HEK293 (cell line): ENCODE data around the gene GRID2.

Source experiments
- CTCF ChIA-PET: fragments of 350-600 bp; formaldehyde crosslinking; extraction: SDS; loops from one replicate; lab custom pipeline; 2021; ENCODE audit warnings: antibody characterized with exemption; lab: Yijun Ruan, JAX
- POLR2A ChIA-PET: fragments of 300-600 bp; formaldehyde crosslinking; extraction: SDS; loops from one replicate; lab custom pipeline; 2020; ENCODE audit warnings: antibody characterized with exemption, inconsistent platforms; lab: Yijun Ruan, JAX
- H3K27ac ChIP-seq: fragments of 200-500 bp; sonication (Bioruptor generic); 2 replicates; pipeline ENCODE4 v1.5.1; 2014; ENCODE audit warnings: low read depth, low read length, control low read depth, inconsistent platforms; ENCODE audit errors: extremely low read depth
- H3K36me3 ChIP-seq, 2 experiments: fragments of 200-500 bp in 1 of 2; sonication (Bioruptor generic) in 1 of 2; 1 replicate in 1 of 2; 2 replicates in 1 of 2; pipeline ENCODE4 v1.5.1; 2014 to 2017; ENCODE audit warnings: inconsistent platforms in 2 of 2, low read length in 2 of 2; ENCODE audit not compliant: control insufficient read depth in 2 of 2, insufficient read depth in 1 of 2
- H3K4me1 ChIP-seq: fragments of 200-500 bp; sonication (Bioruptor generic); 2 replicates; pipeline ENCODE4 v1.5.1; 2014; ENCODE audit warnings: mild to moderate bottlenecking, low read length, inconsistent platforms; ENCODE audit not compliant: control insufficient read depth, insufficient read depth
- H3K4me3 ChIP-seq: 2 replicates; pipeline ENCODE4 v1.5.1; 2011; ENCODE audit warnings: low read depth, mild to moderate bottlenecking, control low read depth, low read length, moderate library complexity
- H3K9me3 ChIP-seq: fragments of 200-500 bp; sonication (Bioruptor generic); 2 replicates; pipeline ENCODE4 v1.5.1; 2014; ENCODE audit warnings: low read depth, low read length, inconsistent platforms; ENCODE audit not compliant: control insufficient read depth, insufficient read depth
- BCL11A ChIP-seq: fragments of 450-650 bp; formaldehyde crosslinking; IDR thresholded peaks from 2 replicates; pipeline ENCODE4 v1.5.1; 2016; ENCODE audit warnings: low read depth, missing biosample characterization, missing genetic modification characterization
- PRDM1 ChIP-seq: fragments of 450-650 bp; formaldehyde crosslinking; IDR thresholded peaks from 2 replicates; pipeline ENCODE4; 2016; ENCODE audit warnings: missing biosample characterization, missing genetic modification characterization
- YY1 ChIP-seq: fragments of 450-650 bp; formaldehyde crosslinking; IDR thresholded peaks from 2 replicates; pipeline ENCODE4 v1.5.1; 2018; ENCODE audit warnings: missing biosample characterization, missing genetic modification characterization
- ZFP3 ChIP-seq: fragments of 450-650 bp; formaldehyde crosslinking; IDR thresholded peaks from 2 replicates; pipeline ENCODE4 v1.5.1; 2016; ENCODE audit warnings: low read depth, missing biosample characterization, missing genetic modification characterization
- ZNF121 ChIP-seq: fragments of 450-650 bp; formaldehyde crosslinking; IDR thresholded peaks from 2 replicates; pipeline ENCODE4 v1.5.1; 2016; ENCODE audit warnings: missing biosample characterization, missing genetic modification characterization
- ZNF169 ChIP-seq: fragments of 450-650 bp; formaldehyde crosslinking; IDR thresholded peaks from 2 replicates; pipeline ENCODE4 v1.5.1; 2016; ENCODE audit warnings: missing biosample characterization, missing genetic modification characterization
- ZNF174 ChIP-seq: fragments of 450-650 bp; formaldehyde crosslinking; IDR thresholded peaks from 2 replicates; pipeline ENCODE4 v1.5.0; 2017; ENCODE audit warnings: missing biosample characterization, mild to moderate bottlenecking, missing genetic modification characterization
- ZNF175 ChIP-seq: fragments of 450-650 bp; formaldehyde crosslinking; IDR thresholded peaks from 2 replicates; pipeline ENCODE4 v1.5.1; 2016; ENCODE audit warnings: missing biosample characterization, missing genetic modification characterization
- ZNF184 ChIP-seq: fragments of 450-650 bp; IDR thresholded peaks from 2 replicates; pipeline ENCODE4 v1.5.1; 2018; ENCODE audit warnings: missing biosample characterization, mild to moderate bottlenecking, missing genetic modification characterization
- ZNF202 ChIP-seq: fragments of 450-650 bp; formaldehyde crosslinking; IDR thresholded peaks from 2 replicates; pipeline ENCODE4 v1.5.1; 2016; ENCODE audit warnings: missing biosample characterization, missing genetic modification characterization, borderline replicate concordance
- ZNF221 ChIP-seq: fragments of 450-650 bp; formaldehyde crosslinking; IDR thresholded peaks from 2 replicates; pipeline ENCODE4 v1.5.1; 2017; ENCODE audit warnings: missing biosample characterization, missing genetic modification characterization, borderline replicate concordance
- ZNF292 ChIP-seq: fragments of 450-650 bp; formaldehyde crosslinking; IDR thresholded peaks from 2 replicates; pipeline ENCODE4 v1.5.1; 2016; ENCODE audit warnings: low read depth, missing biosample characterization, missing genetic modification characterization, borderline replicate concordance
- ZNF311 ChIP-seq: fragments of 450-650 bp; formaldehyde crosslinking; IDR thresholded peaks from 2 replicates; pipeline ENCODE4 v1.5.1; 2017; ENCODE audit warnings: missing biosample characterization, missing genetic modification characterization, borderline replicate concordance
- ZNF501 ChIP-seq: fragments of 450-650 bp; formaldehyde crosslinking; IDR thresholded peaks from 2 replicates; pipeline ENCODE4 v1.5.1; 2016; ENCODE audit warnings: missing biosample characterization, missing genetic modification characterization
- ZNF518A ChIP-seq: fragments of 450-650 bp; formaldehyde crosslinking; conservative IDR thresholded peaks from 2 replicates; pipeline ENCODE4 v1.5.1; 2016; ENCODE audit warnings: low read depth, missing biosample characterization, missing genetic modification characterization
- ZNF529 ChIP-seq: fragments of 450-650 bp; formaldehyde crosslinking; IDR thresholded peaks from 2 replicates; pipeline ENCODE4 v1.5.1; 2017; ENCODE audit warnings: missing genetic modification characterization, missing biosample characterization; ENCODE audit not compliant: insufficient replicate concordance
- ZNF548 ChIP-seq: fragments of 450-650 bp; formaldehyde crosslinking; IDR thresholded peaks from 2 replicates; pipeline ENCODE4 v1.5.1; 2016; ENCODE audit warnings: missing biosample characterization, missing genetic modification characterization
- ZNF555 ChIP-seq: fragments of 450-650 bp; formaldehyde crosslinking; conservative IDR thresholded peaks from 2 replicates; pipeline ENCODE4 v1.5.1; 2017; ENCODE audit warnings: missing biosample characterization, mild to moderate bottlenecking, missing genetic modification characterization, inconsistent platforms
- ZNF558 ChIP-seq: fragments of 450-650 bp; formaldehyde crosslinking; IDR thresholded peaks from 2 replicates; pipeline ENCODE4 v1.5.1; 2016; ENCODE audit warnings: missing biosample characterization, missing genetic modification characterization
- ZNF561 ChIP-seq: fragments of 450-650 bp; IDR thresholded peaks from 2 replicates; pipeline ENCODE4 v1.5.1; 2018; ENCODE audit warnings: missing biosample characterization, missing genetic modification characterization, borderline replicate concordance
- ZNF585B ChIP-seq: fragments of 450-650 bp; formaldehyde crosslinking; IDR thresholded peaks from 2 replicates; pipeline ENCODE4 v1.5.1; 2016; ENCODE audit warnings: missing biosample characterization, missing genetic modification characterization
- ZNF596 ChIP-seq: fragments of 450-650 bp; IDR thresholded peaks from 2 replicates; pipeline ENCODE4 v1.5.0; 2018; ENCODE audit warnings: missing biosample characterization, mild to moderate bottlenecking, missing genetic modification characterization, moderate library complexity
- ZNF658 ChIP-seq: fragments of 450-650 bp; formaldehyde crosslinking; IDR thresholded peaks from 2 replicates; pipeline ENCODE4; 2016; ENCODE audit warnings: missing biosample characterization, missing genetic modification characterization
- ZNF777 ChIP-seq: fragments of 450-650 bp; formaldehyde crosslinking; IDR thresholded peaks from 2 replicates; pipeline ENCODE4 v1.5.1; 2017; ENCODE audit warnings: missing biosample characterization, missing genetic modification characterization, borderline replicate concordance
- ZNF837 ChIP-seq: fragments of 450-650 bp; formaldehyde crosslinking; IDR thresholded peaks from 2 replicates; pipeline ENCODE4 v1.5.1; 2016; ENCODE audit warnings: missing biosample characterization, missing genetic modification characterization
- ZSCAN16 ChIP-seq: fragments of 450-650 bp; formaldehyde crosslinking; IDR thresholded peaks from 2 replicates; pipeline ENCODE4 v1.5.1; 2016; ENCODE audit warnings: missing biosample characterization, missing genetic modification characterization
- ZSCAN5A ChIP-seq: fragments of 450-650 bp; formaldehyde crosslinking; IDR thresholded peaks from 2 replicates; pipeline ENCODE4 v1.5.1; 2016; ENCODE audit warnings: missing biosample characterization, missing genetic modification characterization

GRID2 gene

GRCh38 chr4:93659629-93660028 is 1355.9 kb downstream of the GRID2 start (continued):
- TF ChIP-seq ZNF777 (tag by site-specific recombination) (no peak), YY1 (no peak), ZNF501 (tag by site-specific recombination) (no peak), ZNF174 (tag by site-specific recombination) (no peak), ZNF658 (no peak), ZNF585B (tag by site-specific recombination) (no peak), ZSCAN16 (no peak), ZNF311 (no peak), ZNF558 (tag by site-specific recombination) (no peak), ZNF529 (no peak)
- TF ChIP-seq, all 188 proteins: peak for 0

- H3K9me3 ChIP-seq: no peaks in the 10 kb centered on the region
- H3K4me1 ChIP-seq: no peaks in the 10 kb centered on the region
- H3K4me3 ChIP-seq: no peak overlapping the region
- H3K27ac ChIP-seq: no peak overlapping the region
- H3K36me3 ChIP-seq: no peaks in the 10 kb centered on the region
- CTCF ChIA-PET: no interaction called here
- POLR2A ChIA-PET: no interaction called here
- TF ChIP-seq ZNF202 (tag by site-specific recombination) (no peak), ZNF561 (tag by site-specific recombination) (no peak), ZNF221 (tag by site-specific recombination) (no peak), ZNF555 (tag by site-specific recombination) (no peak), ZNF184 (no peak), BCL11A (tag by site-specific recombination) (no peak), PRDM1 (tag by site-specific recombination) (no peak), ZNF292 (tag by site-specific recombination) (no peak), ZNF548 (tag by site-specific recombination) (no peak), ZSCAN5A (tag by site-specific recombination) (no peak), ZNF596 (tag by site-specific recombination) (no peak), ZSCAN16 (no peak)
- TF ChIP-seq, all 188 proteins: peak for 0
These were observed 1356.3 kb downstream of the GRID2 start for GRCh38 chr4:93660036-93660435.

- POLR2A ChIA-PET: no interaction called here
- H3K27ac ChIP-seq: no peak overlapping the region
- TF ChIP-seq ZFP3 (tag by site-specific recombination) (no peak), ZNF169 (tag by site-specific recombination) (no peak), ZNF175 (tag by site-specific recombination) (no peak), ZNF837 (tag by site-specific recombination) (no peak), ZNF518A (no peak), ZNF121 (tag by site-specific recombination) (no peak)
- TF ChIP-seq, all 188 proteins: peak for 0
- CTCF ChIA-PET: no interaction called here
- Histone ChIP-seq H3K36me3 (no peaks in the 10 kb centered on the region), H3K4me3 (no peak overlapping the region), H3K9me3 (no peaks in the 10 kb centered on the region), H3K4me1 (no peaks in the 10 kb centered on the region)
These were observed 1366.7 kb downstream of the GRID2 start for GRCh38 chr4:93670434-93670833.
